Stimulated activated naive CD8-positive, alpha-beta T cell treated with anti-CD3 and anti-CD28 coated beads, Interleukin-15, Interleukin-2, amounts not matched to agents 100 ng/mL and 50 ng/mL, for 24 hours (primary cell): ENCODE results near the gene CLOCK.

ENCODE experiments used
- H3K27ac Mint-ChIP-seq: one replicate; pipeline ENCODE4 v1.8.0; 2021; ENCODE audit warnings: mild to moderate bottlenecking, mixed read lengths
- H3K27me3 Mint-ChIP-seq: one replicate; pipeline ENCODE4 v1.8.0; 2021; ENCODE audit warnings: mixed read lengths
- H3K36me3 Mint-ChIP-seq: one replicate; pipeline ENCODE4 v1.8.0; 2021; ENCODE audit warnings: low read depth, mixed read lengths
- H3K4me1 Mint-ChIP-seq: one replicate; pipeline ENCODE4 v1.8.0; 2021; ENCODE audit warnings: low read depth, mixed read lengths
- H3K4me3 Mint-ChIP-seq: one replicate; pipeline ENCODE4 v1.8.0; 2021; ENCODE audit warnings: mild to moderate bottlenecking, mixed read lengths
- H3K9me3 Mint-ChIP-seq: one replicate; pipeline ENCODE4 v1.8.0; 2021; ENCODE audit warnings: mixed read lengths

CLOCK gene

DNA sequence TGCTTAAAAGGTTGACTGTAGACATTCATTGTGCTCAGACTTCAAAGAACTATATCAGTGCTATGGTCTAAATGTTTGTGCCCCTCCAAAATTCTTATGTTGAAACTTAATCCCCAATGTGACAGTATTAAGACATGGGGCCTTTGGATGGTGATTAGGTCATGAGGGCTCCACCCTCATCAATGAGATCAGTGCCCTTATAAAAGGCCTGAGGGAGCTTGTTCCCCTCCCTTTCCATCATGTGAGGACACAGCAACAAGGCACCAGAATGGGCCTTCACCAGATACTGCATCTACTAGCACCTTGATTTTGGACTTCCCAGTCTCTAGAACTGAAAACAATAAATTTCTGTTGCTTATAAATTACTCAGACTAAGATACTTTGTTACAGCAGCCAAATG is 28.3 kb downstream of the CLOCK start:
- H3K4me3 Mint-ChIP-seq, result no peak overlapping the region
- H3K27ac Mint-ChIP-seq, result no peak overlapping the region
- no peaks in the 10 kb centered on the region for H3K4me1 Mint-ChIP-seq
- no peaks in the 10 kb centered on the region for H3K27me3 Mint-ChIP-seq
- peaks cover 11% of the 10 kb centered on the region for H3K36me3 Mint-ChIP-seq
- no peaks in the 10 kb centered on the region for H3K9me3 Mint-ChIP-seq

DNA sequence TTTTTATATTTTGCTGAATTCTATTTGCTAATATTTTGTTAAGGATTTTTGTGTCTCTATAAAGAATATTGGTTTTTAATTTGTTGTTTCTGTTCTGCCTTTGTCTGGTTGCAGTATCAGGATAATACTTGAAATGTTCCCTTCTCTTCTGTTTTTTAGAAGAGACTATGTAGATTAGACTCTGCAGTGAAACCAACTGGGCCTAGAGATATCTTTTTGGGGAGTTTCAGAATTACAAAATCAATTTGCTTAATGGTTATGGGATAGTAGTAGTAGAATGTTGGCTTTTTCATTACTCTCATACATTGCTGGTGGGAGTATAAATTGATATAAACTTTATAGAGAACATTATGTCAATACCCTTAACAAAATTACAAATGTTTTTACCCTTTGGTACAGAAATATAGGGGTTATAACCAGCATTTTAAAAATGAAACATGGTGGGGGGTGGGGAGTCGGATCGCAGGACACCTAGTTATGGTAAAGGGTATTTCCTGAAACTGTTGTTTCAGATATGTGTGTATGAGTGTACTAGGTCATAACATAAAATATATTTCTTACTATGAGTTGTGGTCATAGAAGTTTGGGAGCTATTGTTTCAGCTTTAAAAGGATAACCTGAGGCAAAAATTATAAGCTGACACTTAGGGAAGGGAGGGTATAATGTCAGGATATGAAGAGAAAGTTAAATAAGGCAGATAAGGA is 29.0 kb downstream of the CLOCK start:
- Mint-ChIP-seq H3K27ac (no peak overlapping the region), H3K9me3 (no peaks in the 10 kb centered on the region), H3K4me1 (no peaks in the 10 kb centered on the region), H3K4me3 (no peak overlapping the region), H3K27me3 (no peaks in the 10 kb centered on the region), H3K36me3 (peaks cover 7% of the 10 kb centered on the region)

DNA sequence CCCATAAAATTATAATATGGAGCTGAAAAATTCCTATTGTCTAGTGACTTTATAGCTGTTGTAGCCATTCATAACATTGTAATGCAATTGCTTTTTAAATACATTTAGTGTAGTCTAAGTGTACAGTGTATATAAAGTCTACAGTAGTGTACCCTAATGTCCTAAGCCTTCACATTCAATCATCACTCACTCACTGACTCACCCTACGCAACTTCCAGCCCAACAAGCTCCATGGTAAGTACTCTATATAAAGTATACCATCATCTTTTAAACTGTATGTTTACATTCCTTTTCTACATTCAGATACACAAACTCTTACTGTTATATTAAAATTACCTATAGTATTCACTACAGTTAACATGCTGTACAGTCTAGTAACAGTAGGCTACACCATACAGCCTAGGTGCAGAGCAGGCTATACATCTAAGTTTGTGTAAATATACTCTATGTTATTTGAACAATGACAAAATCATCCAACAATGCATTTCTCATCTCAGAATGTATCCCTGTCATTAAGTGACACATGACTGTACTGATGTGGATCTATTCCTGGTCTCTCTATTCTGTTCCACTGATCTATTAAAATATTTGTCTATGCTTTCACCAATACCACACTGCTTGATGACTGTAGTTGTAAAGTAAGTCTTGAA is 33.7 kb downstream of the CLOCK start:
- H3K4me3 Mint-ChIP-seq, result no peak overlapping the region
- no peaks in the 10 kb centered on the region for H3K9me3 Mint-ChIP-seq
- peaks cover 24% of the 10 kb centered on the region for H3K4me1 Mint-ChIP-seq
- no peak overlapping the region for H3K27ac Mint-ChIP-seq
- H3K27me3 Mint-ChIP-seq, result no peaks in the 10 kb centered on the region
- H3K36me3 Mint-ChIP-seq, result peaks cover 10% of the 10 kb centered on the region

DNA sequence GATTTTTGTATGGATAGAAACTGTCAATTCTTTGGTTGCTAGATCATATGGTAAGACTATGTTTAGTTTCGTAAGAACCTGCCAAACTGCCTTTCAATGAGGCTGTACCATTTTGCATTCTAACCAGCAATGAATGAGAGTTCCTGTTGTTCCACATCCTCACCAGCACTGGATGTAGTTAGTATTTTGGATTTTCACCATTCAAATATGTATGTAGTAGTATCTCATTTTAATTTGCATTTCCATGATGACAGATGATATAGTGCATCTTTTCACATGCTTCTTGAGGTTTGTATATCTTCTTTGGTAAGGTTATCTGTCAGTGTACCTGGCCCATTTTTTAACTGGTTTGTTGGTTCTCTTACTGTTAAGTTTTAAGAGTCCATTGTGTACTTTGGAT is 34.6 kb downstream of the CLOCK start:
- Mint-ChIP-seq H3K36me3 (peaks cover 16% of the 10 kb centered on the region), H3K4me3 (no peak overlapping the region), H3K27me3 (no peaks in the 10 kb centered on the region), H3K4me1 (peaks cover 24% of the 10 kb centered on the region), H3K9me3 (no peaks in the 10 kb centered on the region), H3K27ac (no peak overlapping the region)

DNA sequence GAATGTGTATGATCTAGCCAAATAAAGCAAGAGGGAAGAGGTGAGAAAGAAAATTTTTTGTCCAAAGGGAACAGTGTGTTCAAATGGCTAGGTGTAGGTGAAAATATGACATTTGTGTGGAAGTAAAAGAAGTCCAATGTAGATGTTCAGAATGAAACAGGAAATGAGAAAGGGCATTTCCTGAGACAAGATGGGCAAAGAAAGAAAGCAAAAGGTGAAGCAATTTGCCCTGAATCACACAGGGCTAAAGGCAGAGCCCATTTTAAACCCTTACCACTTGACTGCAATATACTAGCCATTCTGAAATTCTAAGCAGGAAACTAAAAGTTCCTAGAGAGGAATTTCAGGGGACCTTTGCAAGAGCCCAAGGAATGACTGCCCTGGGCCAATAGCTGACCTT is 36.0 kb downstream of the CLOCK start:
- Mint-ChIP-seq H3K4me3 (no peak overlapping the region), H3K9me3 (no peaks in the 10 kb centered on the region), H3K36me3 (peaks cover 21% of the 10 kb centered on the region), H3K4me1 (peaks cover 24% of the 10 kb centered on the region), H3K27ac (no peak overlapping the region), H3K27me3 (no peaks in the 10 kb centered on the region)

DNA sequence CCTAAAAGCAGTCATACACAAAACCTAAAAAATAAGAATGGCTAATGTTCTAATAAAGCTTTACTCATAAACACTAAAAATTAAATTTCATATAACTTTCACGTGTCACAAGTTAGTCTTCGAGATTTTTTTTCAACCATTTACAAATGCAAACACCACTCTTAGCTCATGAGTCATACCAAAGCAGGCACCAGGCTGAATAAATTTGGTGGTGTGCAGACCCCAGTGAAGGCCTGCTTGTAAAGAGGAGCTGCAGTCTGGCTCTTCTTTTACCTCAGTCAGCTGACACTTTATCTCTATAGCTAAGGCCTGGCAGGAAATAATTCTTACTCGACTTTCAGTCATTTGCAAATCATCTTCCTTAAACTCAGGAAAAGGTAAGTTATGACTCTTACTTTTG is 37.4 kb downstream of the CLOCK start:
- no peaks in the 10 kb centered on the region for H3K27me3 Mint-ChIP-seq
- H3K27ac Mint-ChIP-seq, result no peak overlapping the region
- peaks cover 24% of the 10 kb centered on the region for H3K4me1 Mint-ChIP-seq
- H3K9me3 Mint-ChIP-seq, result no peaks in the 10 kb centered on the region
- H3K4me3 Mint-ChIP-seq, result no peak overlapping the region
- peaks cover 21% of the 10 kb centered on the region for H3K36me3 Mint-ChIP-seq

DNA sequence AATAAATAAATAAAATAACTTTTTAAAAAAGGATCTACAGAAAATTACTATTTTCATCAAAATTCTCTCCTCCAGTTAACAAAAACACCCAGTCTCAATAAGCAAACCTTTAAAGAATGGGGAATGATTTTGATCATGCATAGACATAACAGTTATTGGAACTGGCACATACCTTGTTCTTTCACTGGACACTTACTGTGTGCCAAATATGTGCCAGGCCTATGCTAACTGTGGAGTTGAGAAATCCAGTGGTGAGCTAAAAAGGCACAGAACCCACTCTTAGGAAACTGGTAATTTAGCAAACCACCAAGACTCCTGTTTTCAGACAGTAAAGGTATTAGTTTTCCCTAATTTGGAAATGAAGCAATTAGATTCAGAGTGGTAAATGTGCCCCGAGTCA is 39.1 kb downstream of the CLOCK start:
- Mint-ChIP-seq H3K4me3 (no peak overlapping the region), H3K36me3 (peaks cover 31% of the 10 kb centered on the region), H3K27me3 (no peaks in the 10 kb centered on the region), H3K9me3 (no peaks in the 10 kb centered on the region), H3K4me1 (peaks cover 31% of the 10 kb centered on the region), H3K27ac (no peak overlapping the region)

DNA sequence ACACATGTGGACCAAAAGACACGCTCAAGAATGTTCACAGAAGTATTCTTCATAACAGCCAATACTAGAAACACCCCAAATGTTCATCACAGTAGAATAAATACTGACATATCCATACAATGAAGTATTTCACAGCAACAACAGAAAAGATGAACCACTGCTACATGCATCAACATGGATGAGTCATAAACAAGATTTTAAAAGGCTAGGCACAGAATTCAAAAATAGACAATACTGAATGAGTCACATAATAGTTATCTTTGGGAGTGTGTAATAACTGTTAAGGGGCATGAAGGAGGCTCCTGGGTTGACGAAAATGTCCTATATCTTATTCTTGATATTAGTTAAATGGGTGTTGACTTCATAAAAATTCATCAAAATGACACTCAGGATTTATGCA is 43.5 kb downstream of the CLOCK start:
- Mint-ChIP-seq H3K4me1 (peaks cover 7% of the 10 kb centered on the region), H3K27ac (peak overlapping the region; percentile 2)

DNA sequence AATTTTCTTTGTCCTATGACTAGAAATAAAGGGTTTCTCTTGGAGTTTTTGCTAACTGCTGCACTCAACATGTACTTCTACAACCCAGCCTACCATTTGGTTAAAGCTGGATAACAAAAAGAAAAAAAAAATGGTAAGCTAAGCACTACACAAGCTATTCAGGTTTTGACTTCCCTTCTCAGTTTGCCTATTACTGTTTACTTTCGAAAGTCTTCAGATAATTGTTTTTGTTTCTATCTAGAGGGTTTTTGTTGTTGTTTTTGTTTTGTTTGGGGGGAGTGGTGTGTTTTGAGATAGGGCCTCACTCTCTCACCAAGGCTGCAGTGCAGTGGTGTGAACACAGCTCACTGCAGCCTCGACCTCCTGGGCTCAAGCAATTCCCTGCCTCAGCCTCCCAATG is 46.6 kb downstream of the CLOCK start:
- no peak overlapping the region for H3K27ac Mint-ChIP-seq
- no peaks in the 10 kb centered on the region for H3K9me3 Mint-ChIP-seq

More for the DNA sequence above, 43.5 kb downstream of the CLOCK start:
- no peak overlapping the region for H3K4me3 Mint-ChIP-seq
- H3K27me3 Mint-ChIP-seq, result no peaks in the 10 kb centered on the region
- H3K36me3 Mint-ChIP-seq, result peaks cover 32% of the 10 kb centered on the region
- no peaks in the 10 kb centered on the region for H3K9me3 Mint-ChIP-seq

DNA sequence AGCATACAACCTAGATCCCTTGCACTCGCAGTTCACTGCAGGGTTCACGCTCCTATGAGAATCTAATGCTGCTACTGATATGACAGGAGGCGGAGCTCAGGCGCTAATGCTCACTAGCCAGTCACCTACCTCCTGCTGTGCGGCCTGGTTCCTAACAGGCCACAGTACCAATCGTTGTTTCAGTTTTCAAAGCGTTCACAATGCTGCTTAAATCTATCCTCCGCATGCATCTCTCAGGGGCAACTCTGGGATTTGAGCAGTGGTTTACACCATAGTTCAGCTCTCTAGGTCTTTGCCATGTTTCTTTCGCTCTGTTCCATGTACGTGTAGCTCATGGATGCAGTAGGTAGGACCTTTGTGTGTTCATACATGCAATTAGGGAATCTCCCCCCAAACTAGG is 47.2 kb downstream of the CLOCK start:
- peaks cover 7% of the 10 kb centered on the region for H3K4me1 Mint-ChIP-seq
- H3K36me3 Mint-ChIP-seq, result peaks cover 30% of the 10 kb centered on the region
- H3K4me3 Mint-ChIP-seq, result no peak overlapping the region
- H3K27me3 Mint-ChIP-seq, result no peaks in the 10 kb centered on the region
- H3K27ac Mint-ChIP-seq, result no peak overlapping the region
- H3K9me3 Mint-ChIP-seq, result no peaks in the 10 kb centered on the region

More for the DNA sequence above, 46.6 kb downstream of the CLOCK start:
- no peaks in the 10 kb centered on the region for H3K27me3 Mint-ChIP-seq
- peaks cover 26% of the 10 kb centered on the region for H3K36me3 Mint-ChIP-seq
- H3K4me3 Mint-ChIP-seq, result no peak overlapping the region
- H3K4me1 Mint-ChIP-seq, result peaks cover 7% of the 10 kb centered on the region

DNA sequence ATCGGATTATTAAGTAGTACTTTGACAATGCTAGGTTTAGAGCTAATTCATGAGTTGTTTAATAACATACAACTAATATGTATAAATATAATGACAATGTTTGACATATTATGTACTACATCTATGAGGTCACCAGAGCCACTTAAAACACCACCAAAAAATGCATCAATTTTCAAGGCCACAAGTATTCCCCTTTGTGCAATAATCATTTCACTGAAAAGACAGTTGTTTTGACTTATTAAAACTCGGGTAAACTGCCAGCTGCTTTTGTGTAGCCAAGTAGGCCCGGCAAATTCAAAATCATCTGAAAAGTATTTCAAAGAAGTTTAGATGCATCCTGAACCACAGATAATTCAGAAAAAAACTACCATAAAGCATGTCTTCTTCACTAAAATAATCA is 48.7 kb downstream of the CLOCK start:
- Mint-ChIP-seq H3K27me3 (no peaks in the 10 kb centered on the region), H3K4me3 (no peak overlapping the region), H3K9me3 (no peaks in the 10 kb centered on the region), H3K4me1 (peaks cover 3% of the 10 kb centered on the region), H3K27ac (no peak overlapping the region), H3K36me3 (peaks cover 22% of the 10 kb centered on the region)

DNA sequence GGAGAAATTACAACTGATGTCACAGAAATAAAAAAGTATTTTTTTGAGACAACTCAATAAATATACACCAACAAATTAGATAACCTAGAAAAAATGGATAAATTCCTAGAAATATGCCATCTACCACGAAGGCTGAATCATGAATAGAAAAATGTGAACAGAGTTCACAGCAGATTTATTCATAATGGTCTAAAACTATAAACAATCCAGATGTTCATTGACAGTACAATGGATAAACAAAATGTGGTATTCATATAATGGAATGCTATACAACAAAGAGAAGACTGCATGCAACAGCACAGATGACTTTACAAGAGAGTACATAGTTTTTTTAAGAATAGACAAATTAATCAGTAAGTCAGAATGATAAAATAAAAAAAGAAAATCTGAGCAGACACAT is 55.2 kb downstream of the CLOCK start:
- H3K9me3 Mint-ChIP-seq, result no peaks in the 10 kb centered on the region
- H3K27me3 Mint-ChIP-seq, result no peaks in the 10 kb centered on the region
- H3K4me1 Mint-ChIP-seq, result no peaks in the 10 kb centered on the region
- peaks cover 18% of the 10 kb centered on the region for H3K36me3 Mint-ChIP-seq
- H3K4me3 Mint-ChIP-seq, result no peak overlapping the region
- H3K27ac Mint-ChIP-seq, result no peak overlapping the region

DNA sequence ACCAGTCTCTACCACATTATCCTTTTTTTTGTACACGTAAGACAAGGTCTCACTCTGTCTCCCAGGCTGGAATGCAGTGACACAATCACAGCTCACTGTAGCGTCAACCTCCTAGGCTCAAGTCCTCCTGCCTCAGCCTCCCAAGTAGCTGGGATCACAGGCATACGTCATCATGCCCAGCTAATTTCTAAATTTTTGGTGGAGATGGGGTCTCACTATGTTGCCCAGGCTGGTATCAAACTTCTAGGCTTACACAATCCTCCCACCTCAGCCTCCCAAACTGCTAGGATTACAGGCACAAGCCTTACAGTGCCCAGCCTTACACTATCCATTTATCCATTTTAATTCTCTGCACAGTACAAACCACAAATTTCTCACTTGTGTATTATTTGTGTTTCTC is 58.0 kb downstream of the CLOCK start:
- H3K36me3 Mint-ChIP-seq, result peaks cover 8% of the 10 kb centered on the region
- no peak overlapping the region for H3K4me3 Mint-ChIP-seq
- no peaks in the 10 kb centered on the region for H3K4me1 Mint-ChIP-seq
- no peak overlapping the region for H3K27ac Mint-ChIP-seq
- no peaks in the 10 kb centered on the region for H3K9me3 Mint-ChIP-seq
- no peaks in the 10 kb centered on the region for H3K27me3 Mint-ChIP-seq

DNA sequence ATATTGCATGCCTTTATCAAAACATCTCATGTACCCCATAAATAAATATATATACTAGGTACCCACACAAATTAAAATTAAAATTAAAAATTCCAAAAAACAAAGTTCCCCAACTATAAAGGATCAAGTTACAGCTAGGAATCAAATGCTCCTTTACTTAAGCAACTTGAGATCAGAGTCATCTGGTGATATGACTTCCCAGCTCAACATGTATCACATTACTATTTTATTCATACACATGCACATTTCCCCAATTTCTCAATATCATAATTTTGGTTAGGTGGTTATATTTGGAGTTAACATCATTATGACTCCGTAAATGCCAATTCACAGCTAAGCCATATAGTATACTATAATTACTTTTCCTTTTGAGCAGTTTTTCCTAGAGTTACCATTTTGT is 60.9 kb downstream of the CLOCK start:
- H3K27me3 Mint-ChIP-seq, result no peaks in the 10 kb centered on the region

DNA sequence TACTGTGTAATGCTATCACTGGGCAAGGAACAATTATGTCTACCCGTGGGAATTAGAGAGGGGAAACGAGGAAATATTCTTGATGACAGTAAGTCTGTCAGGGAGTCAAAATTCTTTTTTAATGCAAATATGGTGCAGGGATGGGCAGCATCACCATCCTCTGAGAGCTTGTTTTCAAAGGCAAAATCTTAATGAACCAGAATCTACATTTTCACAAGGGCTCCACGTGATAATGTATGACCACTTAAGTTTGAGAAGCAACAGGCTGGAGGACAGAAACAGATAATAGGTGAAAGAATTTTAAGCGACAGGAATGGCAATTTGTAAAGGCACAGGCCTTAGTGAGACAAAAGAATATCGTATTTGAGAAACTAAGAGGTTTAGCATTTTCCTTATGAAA is 63.4 kb downstream of the CLOCK start:
- no peaks in the 10 kb centered on the region for H3K9me3 Mint-ChIP-seq
- H3K4me3 Mint-ChIP-seq, result no peak overlapping the region
- no peaks in the 10 kb centered on the region for H3K27me3 Mint-ChIP-seq
- H3K4me1 Mint-ChIP-seq, result no peaks in the 10 kb centered on the region
- no peak overlapping the region for H3K27ac Mint-ChIP-seq
- peaks cover 13% of the 10 kb centered on the region for H3K36me3 Mint-ChIP-seq

More for the DNA sequence above, 60.9 kb downstream of the CLOCK start:
- Mint-ChIP-seq H3K9me3 (no peaks in the 10 kb centered on the region), H3K4me3 (no peak overlapping the region), H3K4me1 (no peaks in the 10 kb centered on the region), H3K27ac (no peak overlapping the region), H3K36me3 (peaks cover 10% of the 10 kb centered on the region)
